ENCODE measurements around the gene PPP4R3B.

PPP4R3B gene

GRCh38 chr2:55609938-55610578, 7.4 kb downstream of the PPP4R3B start (continued):
- TF ChIP-seq MZF1 (tag by site-specific recombination; IDR thresholded peaks at IDR 0.05; ENCODE audit: borderline replicate concordance), result no peak
- no peak for TF ChIP-seq ZNF555 (tag by site-specific recombination; conservative IDR thresholded peaks at IDR 0.05)
- no peak for TF ChIP-seq ZBTB20 (tag by site-specific recombination; IDR thresholded peaks at IDR 0.05)
- TF ChIP-seq ZNF626 (tag by site-specific recombination; IDR thresholded peaks at IDR 0.05), result no peak
- TF ChIP-seq ZNF239 (tag by site-specific recombination; IDR thresholded peaks at IDR 0.05), result no peak
- TF ChIP-seq ZNF302 (tag by site-specific recombination; IDR thresholded peaks at IDR 0.05; ENCODE audit: low read depth), result no peak
- no peak for TF ChIP-seq SCRT2 (tag by site-specific recombination; IDR thresholded peaks at IDR 0.05)
- TF ChIP-seq ZNF114 (tag by site-specific recombination; IDR thresholded peaks at IDR 0.05), result no peak
- no peak for TF ChIP-seq ZNF169 (tag by site-specific recombination; IDR thresholded peaks at IDR 0.05)
- no peak for TF ChIP-seq ZNF426 (tag by site-specific recombination; IDR thresholded peaks at IDR 0.05)
- no peak for TF ChIP-seq ZNF2 (tag by site-specific recombination; IDR thresholded peaks at IDR 0.05)
- no peak for TF ChIP-seq ZNF202 (tag by site-specific recombination; IDR thresholded peaks at IDR 0.05; ENCODE audit: borderline replicate concordance)
- TF ChIP-seq KLF9 (tag by site-specific recombination; IDR thresholded peaks at IDR 0.05; ENCODE audit: low read depth), result no peak
- TF ChIP-seq, protein P1, sequence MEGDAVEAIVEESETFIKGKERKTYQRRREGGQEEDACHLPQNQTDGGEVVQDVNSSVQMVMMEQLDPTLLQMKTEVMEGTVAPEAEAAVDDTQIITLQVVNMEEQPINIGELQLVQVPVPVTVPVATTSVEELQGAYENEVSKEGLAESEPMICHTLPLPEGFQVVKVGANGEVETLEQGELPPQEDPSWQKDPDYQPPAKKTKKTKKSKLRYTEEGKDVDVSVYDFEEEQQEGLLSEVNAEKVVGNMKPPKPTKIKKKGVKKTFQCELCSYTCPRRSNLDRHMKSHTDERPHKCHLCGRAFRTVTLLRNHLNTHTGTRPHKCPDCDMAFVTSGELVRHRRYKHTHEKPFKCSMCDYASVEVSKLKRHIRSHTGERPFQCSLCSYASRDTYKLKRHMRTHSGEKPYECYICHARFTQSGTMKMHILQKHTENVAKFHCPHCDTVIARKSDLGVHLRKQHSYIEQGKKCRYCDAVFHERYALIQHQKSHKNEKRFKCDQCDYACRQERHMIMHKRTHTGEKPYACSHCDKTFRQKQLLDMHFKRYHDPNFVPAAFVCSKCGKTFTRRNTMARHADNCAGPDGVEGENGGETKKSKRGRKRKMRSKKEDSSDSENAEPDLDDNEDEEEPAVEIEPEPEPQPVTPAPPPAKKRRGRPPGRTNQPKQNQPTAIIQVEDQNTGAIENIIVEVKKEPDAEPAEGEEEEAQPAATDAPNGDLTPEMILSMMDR (tag by site-specific recombination; IDR thresholded peaks at IDR 0.05), result no peak

DNA sequence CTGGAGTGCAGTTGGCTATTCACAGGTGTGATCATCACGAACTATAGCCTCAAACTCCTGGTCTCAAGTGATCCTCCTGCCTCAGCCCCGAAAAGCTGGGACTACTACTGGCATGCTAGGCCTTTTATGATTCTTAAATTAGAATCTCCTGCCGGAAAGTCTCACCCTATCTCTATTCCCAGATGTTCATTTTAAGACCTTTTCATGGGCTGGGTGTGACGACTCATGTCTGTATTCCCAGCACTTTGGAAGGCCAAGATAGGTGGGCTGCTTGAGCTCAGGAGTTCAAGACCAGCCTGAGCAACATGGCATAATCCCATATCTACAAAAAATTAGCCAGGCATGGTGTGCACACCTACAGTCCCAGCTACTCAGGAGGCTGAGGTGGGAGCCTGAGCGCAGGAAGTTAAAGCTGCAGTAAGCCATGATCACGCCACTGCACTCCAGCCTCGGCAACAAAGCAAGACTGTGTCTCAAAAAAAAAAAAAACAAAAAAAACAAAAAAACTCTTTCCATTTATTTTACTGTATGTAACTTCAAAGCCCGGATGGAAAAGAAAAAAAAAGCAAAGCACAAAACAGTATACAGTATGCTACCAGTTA, 8.1 kb downstream of the PPP4R3B start:
- Histone ChIP-seq H3K9me3 (ENCODE audit: control insufficient read depth, insufficient read depth, low read depth, low read length) (no peaks in the 10 kb centered on the region), H3K4me1 (ENCODE audit: control insufficient read depth, insufficient read depth, low read length) (no peaks in the 10 kb centered on the region), H3K4me3 (ENCODE audit: low read depth, low read length) (no peak overlapping the region), H3K36me3 (ENCODE audit: control insufficient read depth in 2 of 2, insufficient read depth in 1 of 2, low read length in 2 of 2) (peaks cover 29% of the 10 kb centered on the region in 2 experiments), H3K27ac (ENCODE audit: extremely low read depth, low read depth, low read length) (no peak overlapping the region)
- CTCF ChIA-PET, result no interaction called here
- TF ChIP-seq AEBP2 (tag by site-specific recombination; IDR thresholded peaks at IDR 0.05; ENCODE audit: borderline replicate concordance) (no peak), ZNF362 (tag by site-specific recombination; IDR thresholded peaks at IDR 0.05) (peak; percentile 26; the same call in 1 of the 2 replicates)
- POLR2A ChIA-PET, result interaction anchor here (0.7 to 1.4 kb wide), 2 partner anchors 9 to 208 kb away, joined by 4 to 5 read pairs; partner anchors contain the start of gene PPP4R3B

GRCh38 chr2:55607717-55608116, 9.7 kb downstream of the PPP4R3B start:
- Histone ChIP-seq H3K9me3 (ENCODE audit: control insufficient read depth, insufficient read depth, low read depth, low read length) (no peaks in the 10 kb centered on the region), H3K27ac (ENCODE audit: extremely low read depth, low read depth, low read length) (no peak overlapping the region), H3K36me3 (ENCODE audit: control insufficient read depth in 2 of 2, insufficient read depth in 1 of 2, low read length in 2 of 2) (peaks cover 21 to 24% of the 10 kb centered on the region in 2 experiments), H3K4me3 (ENCODE audit: low read depth, low read length) (no peak overlapping the region), H3K4me1 (ENCODE audit: control insufficient read depth, insufficient read depth, low read length) (no peaks in the 10 kb centered on the region)
- CTCF ChIA-PET, result no interaction called here
- POLR2A ChIA-PET, result no interaction called here
- TF ChIP-seq ZNF585B (tag by site-specific recombination; IDR thresholded peaks at IDR 0.05), result no peak
- no peak for TF ChIP-seq KLF7 (tag by site-specific recombination; IDR thresholded peaks at IDR 0.05; ENCODE audit: borderline replicate concordance)
- no peak for TF ChIP-seq PBX3 (CRISPR knock-in tag; IDR thresholded peaks at IDR 0.05)
- TF ChIP-seq ZNF398 (tag by site-specific recombination; IDR thresholded peaks at IDR 0.05), result no peak
- no peak for TF ChIP-seq ZNF146 (tag by site-specific recombination; IDR thresholded peaks at IDR 0.05)
- TF ChIP-seq, protein P2, sequence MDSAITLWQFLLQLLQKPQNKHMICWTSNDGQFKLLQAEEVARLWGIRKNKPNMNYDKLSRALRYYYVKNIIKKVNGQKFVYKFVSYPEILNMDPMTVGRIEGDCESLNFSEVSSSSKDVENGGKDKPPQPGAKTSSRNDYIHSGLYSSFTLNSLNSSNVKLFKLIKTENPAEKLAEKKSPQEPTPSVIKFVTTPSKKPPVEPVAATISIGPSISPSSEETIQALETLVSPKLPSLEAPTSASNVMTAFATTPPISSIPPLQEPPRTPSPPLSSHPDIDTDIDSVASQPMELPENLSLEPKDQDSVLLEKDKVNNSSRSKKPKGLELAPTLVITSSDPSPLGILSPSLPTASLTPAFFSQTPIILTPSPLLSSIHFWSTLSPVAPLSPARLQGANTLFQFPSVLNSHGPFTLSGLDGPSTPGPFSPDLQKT (IDR thresholded peaks at IDR 0.05; ENCODE audit: borderline replicate concordance, low read depth, low read length), result no peak
